ENCODE measurements around the gene ACKR2.

ACKR2 gene

GRCh38 chr3:42769477-42770131 is 39.6 kb upstream of the ACKR2 start:
- ChIA-PET CTCF (no interaction called here), POLR2A (ENCODE audit: low non-redundant PET) (no interaction called here)
- DNase-seq (ENCODE audit: low spot score) = no peak
- no peak for TF ChIP-seq CTCF (conservative IDR thresholded peaks at IDR 0.05; ENCODE audit: low read depth)
- H3K27ac ChIP-seq = no peak overlapping the region

GRCh38 chr3:42771271-42771670 is 38.0 kb upstream of the ACKR2 start:
- no peak overlapping the region for H3K27ac ChIP-seq
- POLR2A ChIA-PET (ENCODE audit: low non-redundant PET) = no interaction called here
- DNase-seq (ENCODE audit: low spot score) = no peak
- CTCF ChIA-PET = no interaction called here
- TF ChIP-seq CTCF (conservative IDR thresholded peaks at IDR 0.05; ENCODE audit: low read depth) = no peak

- no peak for TF ChIP-seq CTCF (conservative IDR thresholded peaks at IDR 0.05; ENCODE audit: low read depth)
- ChIA-PET CTCF (no interaction called here), POLR2A (ENCODE audit: low non-redundant PET) (no interaction called here)
- H3K27ac ChIP-seq = peak within 1 kb of the TSS; percentile 34
- DNase-seq (ENCODE audit: low spot score) = peak; percentile 52
Observed at GRCh38 chr3:42772670-42773408, 36.4 kb upstream of the ACKR2 start, which contains the start of gene CCDC13. CCDC13 (minus strand) TSS chr3:42773253; CDS start chr3:42758345, 14,908 bp downstream.

- ChIA-PET CTCF (no interaction called here), POLR2A (ENCODE audit: low non-redundant PET) (no interaction called here)
- no peak for DNase-seq (ENCODE audit: low spot score)
- peak overlapping the region; percentile 34 for H3K27ac ChIP-seq
- no peak for TF ChIP-seq CTCF (conservative IDR thresholded peaks at IDR 0.05; ENCODE audit: low read depth)
Observed at GRCh38 chr3:42773409-42773751, 35.9 kb upstream of the ACKR2 start.

- TF ChIP-seq CTCF (conservative IDR thresholded peaks at IDR 0.05; ENCODE audit: low read depth) = no peak
- ChIA-PET CTCF (no interaction called here), POLR2A (ENCODE audit: low non-redundant PET) (no interaction called here)
- no peak for DNase-seq (ENCODE audit: low spot score)
- peak overlapping the region; percentile 84 for H3K27ac ChIP-seq
Observed at GRCh38 chr3:42778644-42779043, 30.6 kb upstream of the ACKR2 start.

GRCh38 chr3:42780398-42780797 is 28.8 kb upstream of the ACKR2 start:
- ChIA-PET CTCF (interaction anchor here (0.7 to 1.4 kb wide), 3 partner anchors 50 to 470 kb away, joined by 3 to 12 read pairs (median 3); no protein-coding TSS in a partner anchor), POLR2A (ENCODE audit: low non-redundant PET) (no interaction called here)
- TF ChIP-seq CTCF (conservative IDR thresholded peaks at IDR 0.05; ENCODE audit: low read depth) = no peak
- no peak for DNase-seq (ENCODE audit: low spot score)
- H3K27ac ChIP-seq = no peak overlapping the region; the same call in 1 of the 2 replicates
